ENCODE data around the gene ZNF638. TPM values are rescaled to one million over a fixed set of nuclear protein-coding genes. Genes with fewer than 3 reads are reported as not detected.
"Not testable (repeated sequence)": the region's sequence is repeated elsewhere in the genome, so short reads cannot be mapped to it uniquely, and the experiment has no call there.

ZNF638 gene
- total and polyA plus RNA-seq, 3 donors from 2014 or later, result 65.0 to 226 (median 207) TPM

DNA sequence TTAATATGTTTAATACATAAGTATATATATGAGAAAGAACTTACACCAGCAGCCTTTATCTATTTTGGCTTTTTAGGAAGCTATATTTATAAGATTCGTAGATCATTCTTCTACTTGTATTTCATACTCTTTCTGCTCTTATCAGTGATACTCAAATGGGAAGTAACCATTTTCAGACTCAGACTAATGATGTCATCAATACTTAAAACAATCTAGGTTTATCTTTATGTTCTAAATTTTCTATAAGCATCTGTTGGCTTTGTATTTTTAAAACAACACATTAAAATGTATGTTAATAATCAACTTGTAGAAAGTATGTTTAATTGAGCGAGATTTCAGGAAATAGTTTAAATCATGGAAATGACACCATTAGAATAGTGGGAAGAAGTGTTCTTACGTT is 70.8 kb downstream of the ZNF638 start:
- no peaks in the 10 kb centered on the region for H3K4me1 ChIP-seq
- intact Hi-C loops (cut with DNase I; ENCODE audit: low total_unique reads), result no loop called here
- no peaks in the 10 kb centered on the region for H3K27me3 ChIP-seq
- no peak for TF ChIP-seq POLR2A (IDR thresholded peaks at IDR 0.05)
- TF ChIP-seq, protein P1, sequence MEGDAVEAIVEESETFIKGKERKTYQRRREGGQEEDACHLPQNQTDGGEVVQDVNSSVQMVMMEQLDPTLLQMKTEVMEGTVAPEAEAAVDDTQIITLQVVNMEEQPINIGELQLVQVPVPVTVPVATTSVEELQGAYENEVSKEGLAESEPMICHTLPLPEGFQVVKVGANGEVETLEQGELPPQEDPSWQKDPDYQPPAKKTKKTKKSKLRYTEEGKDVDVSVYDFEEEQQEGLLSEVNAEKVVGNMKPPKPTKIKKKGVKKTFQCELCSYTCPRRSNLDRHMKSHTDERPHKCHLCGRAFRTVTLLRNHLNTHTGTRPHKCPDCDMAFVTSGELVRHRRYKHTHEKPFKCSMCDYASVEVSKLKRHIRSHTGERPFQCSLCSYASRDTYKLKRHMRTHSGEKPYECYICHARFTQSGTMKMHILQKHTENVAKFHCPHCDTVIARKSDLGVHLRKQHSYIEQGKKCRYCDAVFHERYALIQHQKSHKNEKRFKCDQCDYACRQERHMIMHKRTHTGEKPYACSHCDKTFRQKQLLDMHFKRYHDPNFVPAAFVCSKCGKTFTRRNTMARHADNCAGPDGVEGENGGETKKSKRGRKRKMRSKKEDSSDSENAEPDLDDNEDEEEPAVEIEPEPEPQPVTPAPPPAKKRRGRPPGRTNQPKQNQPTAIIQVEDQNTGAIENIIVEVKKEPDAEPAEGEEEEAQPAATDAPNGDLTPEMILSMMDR (IDR thresholded peaks at IDR 0.05), result no peak
- 92 to 98% methylated on average over 3 of the region's 3 CpGs for WGBS, 2 donors
- H3K27ac ChIP-seq, result no peak overlapping the region
- DNase-seq, result no peak
- H3K4me3 ChIP-seq, result no peak overlapping the region
- H3K36me3 ChIP-seq (ENCODE audit: low read depth, missing control alignments), result no peaks in the 10 kb centered on the region
- no peaks in the 10 kb centered on the region for H3K9me3 ChIP-seq

DNA sequence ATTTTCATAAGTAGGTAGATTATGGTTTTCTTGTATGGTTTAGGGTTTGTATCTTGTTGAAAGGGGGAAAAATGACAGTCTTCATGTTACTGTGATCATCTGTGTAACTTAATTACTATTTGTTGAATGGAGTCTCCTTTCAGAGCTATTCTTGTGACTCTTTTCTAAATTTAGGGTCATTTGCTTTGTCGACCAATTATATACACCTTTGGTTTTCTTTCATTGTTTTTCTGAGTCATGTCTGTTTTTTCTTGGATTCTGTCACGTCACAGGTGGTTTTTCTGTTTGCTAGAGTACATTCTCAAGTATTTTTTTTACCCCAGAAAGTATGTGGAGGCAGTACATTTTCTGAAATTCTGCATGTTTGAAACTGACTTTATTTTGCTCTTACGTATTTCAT is 78.0 kb downstream of the ZNF638 start:
- Histone ChIP-seq H3K9me3 (no peaks in the 10 kb centered on the region), H3K4me3 (no peak overlapping the region), H3K4me1 (no peaks in the 10 kb centered on the region), H3K27ac (no peak overlapping the region), H3K36me3 (ENCODE audit: low read depth, missing control alignments) (no peaks in the 10 kb centered on the region), H3K27me3 (no peaks in the 10 kb centered on the region)
- intact Hi-C loops (cut with DNase I; ENCODE audit: low total_unique reads), result no loop called here
- WGBS, 2 donors, result 90 to 94% methylated on average over 3 of the region's 3 CpGs
- TF ChIP-seq, protein P1 (IDR thresholded peaks at IDR 0.05), result no peak
- TF ChIP-seq POLR2A (IDR thresholded peaks at IDR 0.05), result no peak
- DNase-seq, result no peak

DNA sequence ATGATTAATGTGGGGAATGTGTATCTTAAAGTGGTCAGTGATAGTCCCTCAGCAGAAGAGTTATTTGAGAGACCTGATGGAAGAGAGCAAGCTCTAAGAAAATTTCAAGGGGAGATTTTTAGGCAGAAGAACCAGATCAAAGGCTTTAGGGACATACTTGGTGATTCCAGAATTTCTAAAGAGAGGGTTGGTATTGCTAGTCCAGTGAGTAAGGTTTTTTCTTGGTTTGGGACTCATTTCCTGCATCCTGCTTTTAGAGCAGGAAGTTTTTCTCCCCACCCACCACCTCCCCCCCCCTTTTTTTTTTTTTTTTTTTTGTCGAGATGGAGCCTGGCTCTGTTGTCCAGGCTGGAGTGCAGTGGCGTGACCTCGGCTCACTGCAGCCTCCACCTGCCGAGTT is 79.1 kb downstream of the ZNF638 start:
- Histone ChIP-seq H3K36me3 (ENCODE audit: low read depth, missing control alignments) (no peaks in the 10 kb centered on the region), H3K9me3 (no peaks in the 10 kb centered on the region), H3K27ac (no peak overlapping the region), H3K4me3 (no peak overlapping the region), H3K4me1 (no peaks in the 10 kb centered on the region), H3K27me3 (no peaks in the 10 kb centered on the region)
- intact Hi-C loops (cut with DNase I; ENCODE audit: low total_unique reads), result no loop called here
- DNase-seq, result no peak
- 83 to 96% methylated on average over 4 of the region's 4 CpGs for WGBS, 2 donors
- TF ChIP-seq, protein P1 (IDR thresholded peaks at IDR 0.05), result no peak
- no peak for TF ChIP-seq POLR2A (IDR thresholded peaks at IDR 0.05)

DNA sequence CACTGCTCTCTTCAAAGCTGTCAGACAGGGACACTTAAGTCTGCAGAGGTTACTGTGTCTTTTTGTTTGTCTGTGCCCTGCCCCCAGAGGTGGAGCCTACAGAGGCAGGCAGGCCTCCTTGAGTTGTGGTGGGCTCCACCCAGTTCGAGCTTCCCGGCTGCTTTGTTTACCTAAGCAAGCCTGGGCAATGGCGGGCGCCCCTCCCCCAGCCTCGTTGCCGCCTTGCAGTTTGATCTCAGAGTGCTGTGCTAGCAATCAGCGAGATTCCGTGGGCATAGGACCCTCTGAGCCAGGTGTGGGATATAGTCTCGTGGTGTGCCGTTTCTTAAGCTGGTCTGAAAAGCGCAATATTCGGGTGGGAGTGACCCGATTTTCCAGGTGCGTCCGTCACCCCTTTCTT is 85.3 kb downstream of the ZNF638 start:
- not testable (repeated sequence) for H3K9me3 ChIP-seq
- WGBS, 2 donors, result no CpG with 5 or more reads among the region's 15 CpGs

DNA sequence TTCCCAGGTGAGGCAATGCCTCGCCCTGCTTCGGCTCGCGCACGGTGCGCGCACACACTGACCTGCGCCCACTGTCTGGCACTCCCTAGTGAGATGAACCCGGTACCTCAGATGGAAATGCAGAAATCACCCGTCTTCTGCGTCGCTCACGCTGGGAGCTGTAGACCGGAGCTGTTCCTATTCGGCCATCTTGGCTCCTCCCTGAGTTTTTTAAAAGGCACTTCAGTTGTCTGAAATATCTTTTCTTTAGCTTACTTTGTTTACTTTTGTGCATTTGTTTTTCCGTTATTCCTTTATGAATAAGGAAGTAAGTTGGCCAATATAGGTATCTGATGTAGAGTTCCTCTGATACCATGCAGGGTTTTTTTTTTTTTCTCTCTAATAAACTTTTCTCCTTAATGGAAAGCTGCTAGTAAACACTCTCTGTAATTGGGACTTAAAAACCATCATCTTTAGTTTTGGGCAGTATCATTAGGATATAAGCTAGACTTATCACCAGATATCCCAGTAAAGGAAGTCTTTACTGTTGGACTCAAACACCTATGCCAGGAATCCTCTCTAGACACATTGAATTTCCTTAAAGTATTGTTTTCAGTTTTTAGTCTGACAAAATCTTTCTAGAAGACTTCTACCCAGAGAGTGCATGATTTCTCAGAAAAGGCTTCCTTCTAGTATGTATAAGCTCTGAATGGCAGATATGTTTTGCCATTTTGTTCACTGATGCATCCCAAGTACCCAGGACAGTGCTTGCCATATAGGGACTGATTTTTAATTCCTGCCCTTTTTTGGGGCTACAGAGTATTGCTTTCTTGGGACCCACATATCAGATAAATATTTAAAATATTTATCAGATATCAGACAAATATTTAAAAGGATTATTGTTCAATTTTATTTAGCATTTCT is 86.0 kb downstream of the ZNF638 start:
- 77 to 79% methylated on average over 7 to 8 of the region's 16 CpGs for WGBS, 2 donors
- H3K36me3 ChIP-seq (ENCODE audit: low read depth, missing control alignments), result no peaks in the 10 kb centered on the region
- no peaks in the 10 kb centered on the region for H3K4me1 ChIP-seq
- H3K27ac ChIP-seq, result peak overlapping the region in 1 of 2 donors; percentile 41
- no peak overlapping the region for H3K4me3 ChIP-seq
- intact Hi-C loops (cut with DNase I; ENCODE audit: low total_unique reads), result no loop called here
- DNase-seq, result no peak
- no peaks in the 10 kb centered on the region for H3K27me3 ChIP-seq
- TF ChIP-seq, protein P1 (IDR thresholded peaks at IDR 0.05), result no peak
- TF ChIP-seq POLR2A (IDR thresholded peaks at IDR 0.05), result no peak
- H3K9me3 ChIP-seq, result no peaks in the 10 kb centered on the region

More for the DNA sequence above, 85.3 kb downstream of the ZNF638 start:
- DNase-seq; H3K36me3 ChIP-seq (ENCODE audit: low read depth, missing control alignments); H3K27me3 ChIP-seq; H3K4me1 ChIP-seq; H3K4me3 ChIP-seq; H3K27ac ChIP-seq; intact Hi-C loops (cut with DNase I; ENCODE audit: low total_unique reads): not testable (repeated sequence)
